ENCODE measurements around the gene DYNLRB1.

DYNLRB1 gene

DNA sequence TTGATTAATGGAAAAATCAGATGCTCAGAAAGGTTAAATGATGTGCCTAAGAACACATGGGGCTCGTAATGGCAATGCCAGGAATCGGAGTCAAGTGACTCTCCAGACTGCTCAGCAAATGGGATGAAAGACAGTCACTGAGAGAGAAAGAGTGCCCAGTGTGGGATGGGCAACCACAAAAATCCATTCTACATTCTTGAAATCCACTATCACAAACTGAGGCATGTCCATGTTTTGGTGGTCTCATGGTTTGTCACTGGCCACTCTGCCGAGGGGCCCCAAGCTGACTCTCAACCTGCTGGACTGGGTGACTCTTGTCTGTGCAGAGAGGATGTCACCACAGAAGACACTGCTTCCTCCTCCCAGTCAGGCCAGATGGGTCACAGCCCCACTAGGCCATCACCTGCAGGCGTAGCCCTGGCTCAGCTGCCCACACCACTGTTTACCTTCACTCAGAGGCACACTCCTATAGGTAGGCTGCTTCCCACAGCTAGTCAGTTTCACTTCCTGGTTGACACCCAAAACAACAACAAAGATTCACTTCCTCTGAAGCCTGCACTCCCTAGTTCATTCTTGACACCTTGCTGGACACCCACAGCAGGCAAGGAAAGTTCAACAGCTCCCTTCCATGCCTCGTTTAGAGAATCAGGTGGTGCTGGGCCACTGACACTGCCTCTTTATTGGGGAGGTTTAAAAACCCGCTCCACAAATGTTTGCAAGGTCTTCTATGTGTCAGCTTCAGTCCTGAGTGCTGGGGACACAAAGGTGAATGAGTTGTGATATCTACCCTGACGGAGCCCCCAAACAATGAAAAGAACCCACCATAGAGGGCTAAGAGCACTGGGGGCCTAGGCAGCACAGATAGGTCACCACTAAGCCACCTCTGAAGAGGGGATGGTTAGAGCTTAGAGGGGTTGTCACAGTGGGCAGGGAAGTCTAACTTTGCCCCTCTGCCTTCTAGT, 64.0 kb downstream of the DYNLRB1 start:
- DNase-seq = peak in 1 of 5 experiments; percentile 72

DNA sequence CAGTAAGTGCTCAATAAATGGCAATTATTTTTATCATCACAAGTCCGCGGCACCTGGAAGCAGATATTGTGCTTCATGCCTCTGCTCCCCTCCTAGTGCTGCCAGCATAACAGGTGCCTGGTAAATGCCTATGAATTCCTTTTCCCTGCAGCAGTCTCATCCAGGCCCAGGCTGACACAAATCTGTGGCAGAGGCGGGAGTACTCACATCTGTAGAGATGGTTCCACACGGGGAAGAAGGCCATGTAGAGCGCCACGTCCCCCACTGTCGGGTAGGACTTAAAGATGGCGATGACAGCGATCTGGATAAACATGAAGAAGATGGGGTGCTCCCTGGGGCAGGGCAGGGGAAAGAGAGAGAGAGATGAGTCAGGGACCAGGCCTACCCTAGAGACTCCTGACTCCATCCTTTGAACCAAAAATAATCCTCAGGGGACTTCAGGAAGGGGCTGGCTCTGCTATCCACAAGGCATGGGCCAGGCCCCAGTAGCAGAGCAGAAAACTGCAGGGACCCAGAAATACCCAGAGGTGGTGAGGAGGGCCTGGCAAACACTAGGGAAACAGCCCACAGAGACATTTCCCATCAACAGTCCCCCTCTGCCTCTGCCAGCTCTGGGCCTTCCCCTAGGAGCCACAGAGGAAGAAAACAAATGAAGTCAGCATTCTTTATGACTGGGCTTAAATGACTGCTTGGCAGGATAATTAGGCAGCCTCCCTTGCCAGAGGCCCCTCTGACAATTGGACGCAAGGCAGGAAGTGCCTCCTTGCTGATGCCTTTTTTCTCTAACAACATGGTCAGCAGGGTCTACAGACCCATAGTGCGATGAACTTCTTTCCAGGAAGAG, 65.3 kb downstream of the DYNLRB1 start:
- DNase-seq = peak in 1 of 5 experiments; percentile 26

- no peak for DNase-seq
These were observed 66.0 kb downstream of the DYNLRB1 start for GRCh38 chr20:34582221-34582620.

- DNase-seq = no peak
These were observed 66.7 kb downstream of the DYNLRB1 start for GRCh38 chr20:34582911-34583310.

GRCh38 chr20:34583544-34583943, 67.3 kb downstream of the DYNLRB1 start:
- DNase-seq = no peak

DNA sequence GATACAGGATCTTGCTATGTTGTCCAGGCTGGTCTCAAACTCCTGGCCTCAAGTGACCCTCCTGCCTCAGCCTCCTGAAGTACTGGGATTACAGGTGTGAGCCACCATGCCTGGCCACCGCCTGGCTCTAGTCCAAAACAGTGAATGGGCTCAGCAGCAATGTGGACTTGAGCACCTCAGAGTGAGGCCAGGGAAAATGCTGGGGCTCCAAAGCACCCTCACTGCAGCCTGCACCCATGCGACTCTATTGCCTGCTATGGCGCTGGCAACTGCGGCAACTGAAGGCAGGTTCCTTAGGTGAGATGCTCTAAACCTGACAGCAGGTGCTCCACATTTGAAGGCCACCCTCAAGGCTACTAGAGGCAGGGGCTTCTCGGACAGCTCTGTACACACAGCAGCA, 68.8 kb downstream of the DYNLRB1 start:
- DNase-seq = no peak

DNA sequence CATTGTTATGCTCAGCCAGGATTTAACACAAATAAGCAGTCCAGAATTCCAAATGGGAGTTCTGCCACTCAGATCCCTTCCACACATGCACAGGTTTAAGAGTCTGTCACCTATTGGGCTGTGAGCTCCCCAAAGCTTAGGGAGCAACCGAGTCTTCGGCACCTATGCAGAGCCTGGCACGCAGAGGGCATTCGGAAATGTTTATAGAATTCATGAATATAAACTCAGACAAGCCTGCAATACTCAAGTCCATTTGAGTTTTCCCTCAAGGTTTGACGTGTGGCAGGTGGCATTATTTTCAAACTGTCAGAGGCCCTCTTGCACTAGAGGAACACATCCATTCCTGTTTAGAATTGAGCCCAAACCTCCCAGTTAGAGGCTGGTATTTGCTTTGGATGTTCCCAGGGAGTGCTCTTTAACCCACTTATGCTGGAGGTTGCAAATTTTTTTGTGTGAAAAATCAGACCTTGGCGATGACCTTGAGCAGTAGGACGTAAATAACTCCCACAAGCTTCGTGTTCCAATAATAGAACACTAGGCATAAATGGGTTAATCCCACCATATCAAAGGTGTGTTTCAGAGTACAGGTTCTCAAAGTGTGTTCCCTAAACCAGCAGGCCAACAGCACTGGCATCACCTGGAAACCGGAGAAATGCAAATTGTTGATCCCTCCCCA, 70.4 kb downstream of the DYNLRB1 start:
- no peak for DNase-seq
